K562 (cell line): ENCODE measurements around the gene TMCC2. TPM values are rescaled to one million over a fixed set of nuclear protein-coding genes. Genes with fewer than 3 reads are reported as not detected.

ENCODE experiments used
- BRF1 ChIP-seq: IDR thresholded peaks from 3 replicates; pipeline ENCODE4 v1.6.1; 2011; ENCODE audit warnings: borderline replicate concordance, mild to moderate bottlenecking; ENCODE audit not compliant: insufficient read length; ENCODE audit errors: extremely low read depth
- HNRNPH1 ChIP-seq: fragments of 200-400 bp; formaldehyde crosslinking; optimal IDR thresholded peaks from 2 replicates; pipeline ENCODE3; 2017; ENCODE audit warnings: low read depth, mild to moderate bottlenecking, low read length, moderate library complexity
- NCOR1 ChIP-seq: fragments of 450-650 bp; IDR thresholded peaks from 2 replicates; pipeline ENCODE4 v1.6.1; 2016; ENCODE audit warnings: mild to moderate bottlenecking, moderate library complexity
- TAF1 ChIP-seq: IDR thresholded peaks from 2 replicates; pipeline ENCODE4 v1.6.1; 2011; ENCODE audit warnings: mild to moderate bottlenecking, low read length, moderate library complexity; ENCODE audit not compliant: insufficient read depth, control insufficient read depth, severe bottlenecking; ENCODE audit errors: extremely low read depth
- TARDBP ChIP-seq: fragments of 450-650 bp; IDR thresholded peaks from 2 replicates; pipeline ENCODE4 v1.6.1; 2016
- ZNF696 ChIP-seq: fragments of 250-450 bp; sonication (Bioruptor Pico); conservative IDR thresholded peaks from 2 replicates; pipeline ENCODE4 v1.4.0; 2020; ENCODE audit warnings: mild to moderate bottlenecking, moderate library complexity
- polyA plus RNA-seq, 8 experiments: library from polyadenylated mRNA; depleted of rRNA in 4 of 8; stranded (reverse) in 5 of 8; unstranded in 3 of 8; fragments of >200 nt; fragmentation: Nextera tagmentation in 2 of 8; fragmentation: Illumina TruSeq in 1 of 8; extraction: Ambion mirVana in 2 of 8; extraction: Trizol in 1 of 8; gene quantifications; 2 replicates each; pipeline versions ENCODE4 v1.2.1 to v1.2.3, GENCODE V29; 2011 to 2014; ENCODE audit warnings: inconsistent platforms in 1 of 8, missing spikeins in 1 of 8
- total RNA-seq, 7 experiments: library from RNA; depleted of rRNA in 6 of 7; stranded (reverse); fragments of >200 nt in 6 of 7; fragmentation: Illumina TruSeq in 2 of 7; extraction: Trizol in 2 of 7; gene quantifications; 2 replicates each; pipeline versions ENCODE4 v1.2.1 to v1.2.3, GENCODE V29; 2011 to 2021; ENCODE audit warnings: low replicate concordance in 1 of 7
- TF ChIP-seq, protein P1 (sequence below): fragments of 250-450 bp; sonication (Bioruptor Pico); IDR thresholded peaks from 2 replicates; pipeline ENCODE4 v1.4.0; 2020
- TF ChIP-seq, protein P2 (sequence below): sonication (generic); formaldehyde crosslinking; IDR thresholded peaks from 2 replicates; pipeline ENCODE4 v1.8.0; 2022; ENCODE audit warnings: missing genetic modification reagents, mild to moderate bottlenecking, moderate library complexity, borderline replicate concordance
- TF ChIP-seq, protein P3 (sequence below): sonication (generic); formaldehyde crosslinking; IDR thresholded peaks from 2 replicates; pipeline ENCODE4 v1.8.0; 2023; ENCODE audit warnings: missing genetic modification reagents, mild to moderate bottlenecking, borderline replicate concordance
- TF ChIP-seq, protein P4 (sequence below): sonication (generic); formaldehyde crosslinking; IDR thresholded peaks from 2 replicates; pipeline ENCODE4 v1.8.0; 2022; ENCODE audit warnings: missing genetic modification reagents, mild to moderate bottlenecking, borderline replicate concordance

Gene TMCC2
- total and polyA plus RNA-seq, 9 of the 15 experiments (the other 6 are each of a cell fraction or from before 2014, with no cell fraction given): 0.06 to 1.8 (median 0.98) TPM

DNA sequence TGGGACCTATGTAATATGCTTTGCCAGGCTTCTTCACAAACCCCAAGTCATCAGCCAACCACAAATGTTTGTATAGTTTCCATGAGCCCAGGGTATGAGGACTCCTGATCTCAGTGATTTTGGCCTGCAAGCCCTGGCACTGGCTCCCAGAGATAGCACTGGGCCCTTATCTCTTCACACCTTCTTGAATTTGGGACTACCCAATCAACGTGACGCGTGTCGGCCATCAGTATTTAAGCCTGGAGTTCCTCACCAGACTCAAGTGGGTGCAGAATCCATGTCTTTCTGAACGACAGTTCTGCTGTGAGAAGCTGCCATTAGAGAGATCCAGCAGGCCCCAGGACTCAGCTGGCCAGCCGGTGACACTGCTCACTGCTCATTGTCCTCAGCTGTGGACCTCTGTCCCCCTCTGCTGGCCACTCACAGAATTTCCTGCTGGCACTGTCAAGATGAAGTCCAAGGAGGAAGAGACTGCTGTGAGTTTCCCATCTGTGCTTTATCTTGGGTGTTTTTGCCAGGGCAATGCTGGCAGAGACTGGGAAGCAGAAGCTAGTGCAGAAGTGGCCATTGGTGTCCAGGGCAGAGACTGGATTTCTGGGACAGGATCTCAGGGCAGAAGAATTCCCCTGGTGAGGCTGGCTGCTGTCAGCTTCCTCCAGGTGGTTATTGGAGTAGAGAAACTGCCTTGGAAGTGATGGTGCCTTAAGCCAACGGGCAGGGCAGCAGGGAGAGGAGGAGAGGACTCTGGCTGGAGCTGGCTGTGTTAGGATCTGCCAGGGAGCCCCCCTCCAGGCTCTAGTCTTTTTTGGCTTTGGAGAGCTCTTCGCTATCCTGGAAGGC lies 28.4 kb downstream of the TMCC2 start (continued):
- TF ChIP-seq, protein P1, sequence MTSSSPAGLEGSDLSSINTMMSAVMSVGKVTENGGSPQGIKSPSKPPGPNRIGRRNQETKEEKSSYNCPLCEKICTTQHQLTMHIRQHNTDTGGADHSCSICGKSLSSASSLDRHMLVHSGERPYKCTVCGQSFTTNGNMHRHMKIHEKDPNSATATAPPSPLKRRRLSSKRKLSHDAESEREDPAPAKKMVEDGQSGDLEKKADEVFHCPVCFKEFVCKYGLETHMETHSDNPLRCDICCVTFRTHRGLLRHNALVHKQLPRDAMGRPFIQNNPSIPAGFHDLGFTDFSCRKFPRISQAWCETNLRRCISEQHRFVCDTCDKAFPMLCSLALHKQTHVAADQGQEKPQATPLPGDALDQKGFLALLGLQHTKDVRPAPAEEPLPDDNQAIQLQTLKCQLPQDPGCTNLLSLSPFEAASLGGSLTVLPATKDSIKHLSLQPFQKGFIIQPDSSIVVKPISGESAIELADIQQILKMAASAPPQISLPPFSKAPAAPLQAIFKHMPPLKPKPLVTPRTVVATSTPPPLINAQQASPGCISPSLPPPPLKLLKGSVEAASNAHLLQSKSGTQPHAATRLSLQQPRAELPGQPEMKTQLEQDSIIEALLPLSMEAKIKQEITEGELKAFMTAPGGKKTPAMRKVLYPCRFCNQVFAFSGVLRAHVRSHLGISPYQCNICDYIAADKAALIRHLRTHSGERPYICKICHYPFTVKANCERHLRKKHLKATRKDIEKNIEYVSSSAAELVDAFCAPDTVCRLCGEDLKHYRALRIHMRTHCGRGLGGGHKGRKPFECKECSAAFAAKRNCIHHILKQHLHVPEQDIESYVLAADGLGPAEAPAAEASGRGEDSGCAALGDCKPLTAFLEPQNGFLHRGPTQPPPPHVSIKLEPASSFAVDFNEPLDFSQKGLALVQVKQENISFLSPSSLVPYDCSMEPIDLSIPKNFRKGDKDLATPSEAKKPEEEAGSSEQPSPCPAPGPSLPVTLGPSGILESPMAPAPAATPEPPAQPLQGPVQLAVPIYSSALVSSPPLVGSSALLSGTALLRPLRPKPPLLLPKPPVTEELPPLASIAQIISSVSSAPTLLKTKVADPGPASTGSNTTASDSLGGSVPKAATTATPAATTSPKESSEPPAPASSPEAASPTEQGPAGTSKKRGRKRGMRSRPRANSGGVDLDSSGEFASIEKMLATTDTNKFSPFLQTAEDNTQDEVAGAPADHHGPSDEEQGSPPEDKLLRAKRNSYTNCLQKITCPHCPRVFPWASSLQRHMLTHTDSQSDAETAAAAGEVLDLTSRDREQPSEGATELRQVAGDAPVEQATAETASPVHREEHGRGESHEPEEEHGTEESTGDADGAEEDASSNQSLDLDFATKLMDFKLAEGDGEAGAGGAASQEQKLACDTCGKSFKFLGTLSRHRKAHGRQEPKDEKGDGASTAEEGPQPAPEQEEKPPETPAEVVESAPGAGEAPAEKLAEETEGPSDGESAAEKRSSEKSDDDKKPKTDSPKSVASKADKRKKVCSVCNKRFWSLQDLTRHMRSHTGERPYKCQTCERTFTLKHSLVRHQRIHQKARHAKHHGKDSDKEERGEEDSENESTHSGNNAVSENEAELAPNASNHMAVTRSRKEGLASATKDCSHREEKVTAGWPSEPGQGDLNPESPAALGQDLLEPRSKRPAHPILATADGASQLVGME (CRISPR knock-in tag): no peak
- TF ChIP-seq, protein P2, sequence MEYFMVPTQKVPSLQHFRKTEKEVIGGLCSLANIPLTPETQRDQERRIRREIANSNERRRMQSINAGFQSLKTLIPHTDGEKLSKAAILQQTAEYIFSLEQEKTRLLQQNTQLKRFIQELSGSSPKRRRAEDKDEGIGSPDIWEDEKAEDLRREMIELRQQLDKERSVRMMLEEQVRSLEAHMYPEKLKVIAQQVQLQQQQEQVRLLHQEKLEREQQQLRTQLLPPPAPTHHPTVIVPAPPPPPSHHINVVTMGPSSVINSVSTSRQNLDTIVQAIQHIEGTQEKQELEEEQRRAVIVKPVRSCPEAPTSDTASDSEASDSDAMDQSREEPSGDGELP (CRISPR knock-in tag): peak; percentile 99
- TF ChIP-seq, protein P3, sequence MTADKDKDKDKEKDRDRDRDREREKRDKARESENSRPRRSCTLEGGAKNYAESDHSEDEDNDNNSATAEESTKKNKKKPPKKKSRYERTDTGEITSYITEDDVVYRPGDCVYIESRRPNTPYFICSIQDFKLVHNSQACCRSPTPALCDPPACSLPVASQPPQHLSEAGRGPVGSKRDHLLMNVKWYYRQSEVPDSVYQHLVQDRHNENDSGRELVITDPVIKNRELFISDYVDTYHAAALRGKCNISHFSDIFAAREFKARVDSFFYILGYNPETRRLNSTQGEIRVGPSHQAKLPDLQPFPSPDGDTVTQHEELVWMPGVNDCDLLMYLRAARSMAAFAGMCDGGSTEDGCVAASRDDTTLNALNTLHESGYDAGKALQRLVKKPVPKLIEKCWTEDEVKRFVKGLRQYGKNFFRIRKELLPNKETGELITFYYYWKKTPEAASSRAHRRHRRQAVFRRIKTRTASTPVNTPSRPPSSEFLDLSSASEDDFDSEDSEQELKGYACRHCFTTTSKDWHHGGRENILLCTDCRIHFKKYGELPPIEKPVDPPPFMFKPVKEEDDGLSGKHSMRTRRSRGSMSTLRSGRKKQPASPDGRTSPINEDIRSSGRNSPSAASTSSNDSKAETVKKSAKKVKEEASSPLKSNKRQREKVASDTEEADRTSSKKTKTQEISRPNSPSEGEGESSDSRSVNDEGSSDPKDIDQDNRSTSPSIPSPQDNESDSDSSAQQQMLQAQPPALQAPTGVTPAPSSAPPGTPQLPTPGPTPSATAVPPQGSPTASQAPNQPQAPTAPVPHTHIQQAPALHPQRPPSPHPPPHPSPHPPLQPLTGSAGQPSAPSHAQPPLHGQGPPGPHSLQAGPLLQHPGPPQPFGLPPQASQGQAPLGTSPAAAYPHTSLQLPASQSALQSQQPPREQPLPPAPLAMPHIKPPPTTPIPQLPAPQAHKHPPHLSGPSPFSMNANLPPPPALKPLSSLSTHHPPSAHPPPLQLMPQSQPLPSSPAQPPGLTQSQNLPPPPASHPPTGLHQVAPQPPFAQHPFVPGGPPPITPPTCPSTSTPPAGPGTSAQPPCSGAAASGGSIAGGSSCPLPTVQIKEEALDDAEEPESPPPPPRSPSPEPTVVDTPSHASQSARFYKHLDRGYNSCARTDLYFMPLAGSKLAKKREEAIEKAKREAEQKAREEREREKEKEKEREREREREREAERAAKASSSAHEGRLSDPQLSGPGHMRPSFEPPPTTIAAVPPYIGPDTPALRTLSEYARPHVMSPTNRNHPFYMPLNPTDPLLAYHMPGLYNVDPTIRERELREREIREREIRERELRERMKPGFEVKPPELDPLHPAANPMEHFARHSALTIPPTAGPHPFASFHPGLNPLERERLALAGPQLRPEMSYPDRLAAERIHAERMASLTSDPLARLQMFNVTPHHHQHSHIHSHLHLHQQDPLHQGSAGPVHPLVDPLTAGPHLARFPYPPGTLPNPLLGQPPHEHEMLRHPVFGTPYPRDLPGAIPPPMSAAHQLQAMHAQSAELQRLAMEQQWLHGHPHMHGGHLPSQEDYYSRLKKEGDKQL (CRISPR knock-in tag): no peak
- TF ChIP-seq BRF1 (no peak), TARDBP (peak; percentile 90; the same call in 1 of the 2 replicates), TAF1 (no peak), HNRNPH1 (no peak), NCOR1 (peak; percentile 94), ZNF696 (CRISPR knock-in tag) (no peak)
- TF ChIP-seq, protein P4, sequence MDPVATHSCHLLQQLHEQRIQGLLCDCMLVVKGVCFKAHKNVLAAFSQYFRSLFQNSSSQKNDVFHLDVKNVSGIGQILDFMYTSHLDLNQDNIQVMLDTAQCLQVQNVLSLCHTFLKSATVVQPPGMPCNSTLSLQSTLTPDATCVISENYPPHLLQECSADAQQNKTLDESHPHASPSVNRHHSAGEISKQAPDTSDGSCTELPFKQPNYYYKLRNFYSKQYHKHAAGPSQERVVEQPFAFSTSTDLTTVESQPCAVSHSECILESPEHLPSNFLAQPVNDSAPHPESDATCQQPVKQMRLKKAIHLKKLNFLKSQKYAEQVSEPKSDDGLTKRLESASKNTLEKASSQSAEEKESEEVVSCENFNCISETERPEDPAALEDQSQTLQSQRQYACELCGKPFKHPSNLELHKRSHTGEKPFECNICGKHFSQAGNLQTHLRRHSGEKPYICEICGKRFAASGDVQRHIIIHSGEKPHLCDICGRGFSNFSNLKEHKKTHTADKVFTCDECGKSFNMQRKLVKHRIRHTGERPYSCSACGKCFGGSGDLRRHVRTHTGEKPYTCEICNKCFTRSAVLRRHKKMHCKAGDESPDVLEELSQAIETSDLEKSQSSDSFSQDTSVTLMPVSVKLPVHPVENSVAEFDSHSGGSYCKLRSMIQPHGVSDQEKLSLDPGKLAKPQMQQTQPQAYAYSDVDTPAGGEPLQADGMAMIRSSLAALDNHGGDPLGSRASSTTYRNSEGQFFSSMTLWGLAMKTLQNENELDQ (CRISPR knock-in tag): no peak
